Fibroblast of lung (primary cell): ENCODE measurements around the gene NUBPL. TPM values are rescaled to one million over a fixed set of nuclear protein-coding genes. Genes with fewer than 3 reads are reported as not detected.
"Not testable (repeated sequence)": the region's sequence is repeated elsewhere in the genome, so short reads cannot be mapped to it uniquely, and the experiment has no call there.

Experiments used
- DNase-seq, 2 donors: peaks; one replicate each; pipeline versions ENCODE4 v3.0.0 to v3.0.0-alpha.2; 2010; ENCODE audit warnings: low read depth in 2 of 2
- H2AFZ ChIP-seq: 2 replicates; pipeline ENCODE4 v1.5.1; 2012; ENCODE audit warnings: low read length, control low read depth, inconsistent platforms
- H3K27ac ChIP-seq: 2 replicates; pipeline ENCODE4 v1.5.1; 2011; ENCODE audit warnings: low read length, control low read depth; ENCODE audit not compliant: insufficient read depth
- H3K27me3 ChIP-seq: 2 replicates; pipeline ENCODE4 v1.5.1; 2011; ENCODE audit warnings: mild to moderate bottlenecking, low read length; ENCODE audit not compliant: control insufficient read depth, insufficient read depth
- H3K36me3 ChIP-seq: 2 replicates; pipeline ENCODE4 v1.5.1; 2011; ENCODE audit warnings: low read length; ENCODE audit not compliant: control insufficient read depth, insufficient read depth
- H3K4me1 ChIP-seq: 2 replicates; pipeline ENCODE4 v1.5.1; 2011; ENCODE audit warnings: low read length; ENCODE audit not compliant: control insufficient read depth, insufficient read depth; ENCODE audit errors: extremely low read depth
- H3K4me2 ChIP-seq: 2 replicates; pipeline ENCODE4 v1.5.1; 2011; ENCODE audit warnings: low read length, control low read depth; ENCODE audit not compliant: insufficient read depth; ENCODE audit errors: extremely low read depth
- H3K4me3 ChIP-seq, 4 experiments: fragments of 200-600 bp in 1 of 4; sonication (generic) in 1 of 4; replicated peaks in 1 of 4; 2 replicates each; pipeline ENCODE4 v1.5.1; 2011 to 2016; ENCODE audit warnings: low read length in 4 of 4, low read depth in 3 of 4, mild to moderate bottlenecking in 3 of 4, control low read depth in 2 of 4, inconsistent platforms in 1 of 4, mixed read lengths in 1 of 4; ENCODE audit not compliant: insufficient read depth in 1 of 4; ENCODE audit errors: control extremely low read depth in 1 of 4
- H3K79me2 ChIP-seq: 2 replicates; pipeline ENCODE4 v1.5.1; 2012; ENCODE audit warnings: mild to moderate bottlenecking, low read length, inconsistent platforms; ENCODE audit not compliant: control insufficient read depth, insufficient read depth
- H3K9ac ChIP-seq: 2 replicates; pipeline ENCODE4 v1.5.1; 2011; ENCODE audit warnings: mild to moderate bottlenecking, low read length, control low read depth; ENCODE audit not compliant: insufficient read depth
- H3K9me3 ChIP-seq: 2 replicates; pipeline ENCODE4 v1.5.1; 2012; ENCODE audit warnings: low read depth, low read length; ENCODE audit not compliant: control insufficient read depth, insufficient read depth
- H4K20me1 ChIP-seq: 2 replicates; pipeline ENCODE4 v1.5.1; 2011; ENCODE audit warnings: low read length; ENCODE audit not compliant: control insufficient read depth, insufficient read depth; ENCODE audit errors: extremely low read depth
- CTCF ChIP-seq, 2 donors: IDR thresholded peaks in 1 of 2; conservative IDR thresholded peaks in 1 of 2; 1 replicate in 1 of 2; 2 replicates in 1 of 2; pipeline ENCODE4 v1.5.1; 2011 to 2012; ENCODE audit warnings: low read length in 2 of 2, control low read depth in 1 of 2, inconsistent platforms in 1 of 2, low read depth in 1 of 2, mild to moderate bottlenecking in 1 of 2
- EZH2 ChIP-seq: IDR thresholded peaks from 2 replicates; pipeline ENCODE4 v1.5.1; 2012; ENCODE audit warnings: low read length, control low read depth, mild to moderate bottlenecking; ENCODE audit errors: missing control alignments
- polyA plus RNA-seq, 2 donors: library from polyadenylated mRNA; depleted of rRNA in 1 of 2; stranded (reverse) in 1 of 2; unstranded in 1 of 2; fragments of >200 nt; gene quantifications; 2 replicates each; pipeline ENCODE4 v1.2.1, GENCODE V29; 2011 to 2012; ENCODE audit warnings: missing spikeins in 1 of 2
- total RNA-seq: library from RNA; depleted of rRNA; stranded (reverse); fragments of >200 nt; gene quantifications from 2 replicates; pipeline ENCODE4 v1.2.1, GENCODE V29; 2014

NUBPL gene
- total and polyA plus RNA-seq, 2 donors (not counting 1 experiment from before 2014, with no cell fraction given) = 9.0 to 10.7 TPM

GRCh38 chr14:31702130-31702529 lies 140.9 kb downstream of the NUBPL start:
- no peak for DNase-seq
- Histone ChIP-seq H3K36me3 (no peaks in the 10 kb centered on the region), H3K27ac (no peak overlapping the region), H4K20me1 (no peaks in the 10 kb centered on the region), H2AFZ (no peak overlapping the region), H3K9ac (no peak overlapping the region), H3K4me2 (no peak overlapping the region), H3K27me3 (no peaks in the 10 kb centered on the region), H3K9me3 (no peaks in the 10 kb centered on the region), H3K4me1 (no peaks in the 10 kb centered on the region), H3K4me3 (no peak overlapping the region), H3K79me2 (no peaks in the 10 kb centered on the region)
- TF ChIP-seq EZH2 (no peak), CTCF (conservative IDR thresholded peaks at IDR 0.05 in 1 of 2, IDR thresholded peaks at IDR 0.05 in 1 of 2; ENCODE audit: low read depth in 1 of 2, low read length in 2 of 2) (no peak)

GRCh38 chr14:31703056-31703455 lies 141.9 kb downstream of the NUBPL start:
- H3K4me1 ChIP-seq = no peaks in the 10 kb centered on the region
- H4K20me1 ChIP-seq = no peaks in the 10 kb centered on the region
- TF ChIP-seq EZH2 (no peak), CTCF (conservative IDR thresholded peaks at IDR 0.05 in 1 of 2, IDR thresholded peaks at IDR 0.05 in 1 of 2; ENCODE audit: low read depth in 1 of 2, low read length in 2 of 2) (no peak)
- H3K27ac ChIP-seq = no peak overlapping the region
- H3K36me3 ChIP-seq = no peaks in the 10 kb centered on the region
- H3K4me3 ChIP-seq = no peak overlapping the region
- no peak overlapping the region for H3K4me2 ChIP-seq
- DNase-seq = no peak
- no peak overlapping the region for H2AFZ ChIP-seq
- no peaks in the 10 kb centered on the region for H3K79me2 ChIP-seq
- no peak overlapping the region for H3K9ac ChIP-seq
- H3K9me3 ChIP-seq = no peaks in the 10 kb centered on the region
- H3K27me3 ChIP-seq = no peaks in the 10 kb centered on the region

GRCh38 chr14:31705731-31706130 lies 144.5 kb downstream of the NUBPL start:
- TF ChIP-seq EZH2 (no peak), CTCF (conservative IDR thresholded peaks at IDR 0.05 in 1 of 2, IDR thresholded peaks at IDR 0.05 in 1 of 2; ENCODE audit: low read depth in 1 of 2, low read length in 2 of 2) (no peak)
- Histone ChIP-seq H3K9ac (no peak overlapping the region), H3K4me1 (no peaks in the 10 kb centered on the region), H3K36me3 (no peaks in the 10 kb centered on the region), H3K79me2 (no peaks in the 10 kb centered on the region), H3K9me3 (no peaks in the 10 kb centered on the region), H3K27ac (no peak overlapping the region), H4K20me1 (no peaks in the 10 kb centered on the region), H2AFZ (no peak overlapping the region), H3K27me3 (no peaks in the 10 kb centered on the region), H3K4me3 (no peak overlapping the region), H3K4me2 (no peak overlapping the region)
- DNase-seq = no peak

- not testable (repeated sequence) for H2AFZ ChIP-seq, H3K79me2 ChIP-seq, H3K27me3 ChIP-seq, H3K4me3 ChIP-seq, H3K9ac ChIP-seq, H3K4me1 ChIP-seq, H3K36me3 ChIP-seq, H3K27ac ChIP-seq, H4K20me1 ChIP-seq, H3K4me2 ChIP-seq, H3K9me3 ChIP-seq, DNase-seq
These were observed 147.5 kb downstream of the NUBPL start for GRCh38 chr14:31708661-31709060.
